SK-N-SH treated with all-trans-retinoic acid at 6 μM for 48 hours (cell line): ENCODE results near the gene PLEKHG4B.

Source experiments
- ATAC-seq: fragments of 200-7000 bp; cut with Tn5 transposase; 3 replicates; pipeline ENCODE4 v1.9.1; 2020; ENCODE audit warnings: mild to moderate bottlenecking, moderate library complexity
- ARNTL ChIP-seq: fragments of 450-650 bp; formaldehyde crosslinking; IDR thresholded peaks from 2 replicates; pipeline ENCODE4 v1.5.0; 2020; ENCODE audit warnings: low read depth, mild to moderate bottlenecking, moderate library complexity, borderline replicate concordance
- CREB5 ChIP-seq: fragments of 250-450 bp; sonication (Bioruptor Pico); IDR thresholded peaks from 2 replicates; pipeline ENCODE4 v1.5.1; 2020; ENCODE audit warnings: low read depth, mild to moderate bottlenecking, moderate library complexity
- CSDC2 ChIP-seq: fragments of 250-450 bp; sonication (Bioruptor Pico); IDR thresholded peaks from 2 replicates; pipeline ENCODE4 v1.5.0; 2020; ENCODE audit warnings: mild to moderate bottlenecking, moderate library complexity
- ESRRG ChIP-seq: fragments of 250-450 bp; sonication (Bioruptor Pico); IDR thresholded peaks from 2 replicates; pipeline ENCODE4 v1.6.1; 2021; ENCODE audit warnings: mild to moderate bottlenecking
- ISL1 ChIP-seq: fragments of 250-450 bp; sonication (Bioruptor Pico); IDR thresholded peaks from 2 replicates; pipeline ENCODE4 v2.1.2; 2022; ENCODE audit warnings: mild to moderate bottlenecking, moderate library complexity
- OSR1 ChIP-seq: fragments of 250-450 bp; sonication (Bioruptor Pico); IDR thresholded peaks from 2 replicates; pipeline ENCODE4 v1.8.0; 2022; ENCODE audit warnings: moderate library complexity, mild to moderate bottlenecking, inconsistent platforms
- PATZ1 ChIP-seq: fragments of 250-450 bp; sonication (Bioruptor Pico); IDR thresholded peaks from 2 replicates; pipeline ENCODE4 v1.8.0; 2020; ENCODE audit warnings: mild to moderate bottlenecking, moderate library complexity, borderline replicate concordance
- POU6F1 ChIP-seq: fragments of 250-450 bp; sonication (Bioruptor Pico); IDR thresholded peaks from 2 replicates; pipeline ENCODE4 v1.8.0; 2021; ENCODE audit warnings: low read depth, mild to moderate bottlenecking, moderate library complexity, borderline replicate concordance
- PPARA ChIP-seq: fragments of 250-450 bp; sonication (Bioruptor Pico); IDR thresholded peaks from 2 replicates; pipeline ENCODE4 v1.5.0; 2020; ENCODE audit warnings: mild to moderate bottlenecking, borderline replicate concordance
- RARB ChIP-seq: fragments of 250-450 bp; sonication (Bioruptor Pico); IDR thresholded peaks from 2 replicates; pipeline ENCODE4 v1.8.0; 2021; ENCODE audit warnings: mild to moderate bottlenecking, moderate library complexity
- SNAI2 ChIP-seq: fragments of 250-450 bp; sonication (Bioruptor Pico); IDR thresholded peaks from 2 replicates; pipeline ENCODE4 v1.5.0; 2020; ENCODE audit warnings: mild to moderate bottlenecking, moderate library complexity
- TSHZ2 ChIP-seq: fragments of 250-450 bp; sonication (Bioruptor Pico); IDR thresholded peaks from 2 replicates; pipeline ENCODE4 v1.5.0; 2020; ENCODE audit warnings: mild to moderate bottlenecking, moderate library complexity
- ZC3H10 ChIP-seq: fragments of 250-450 bp; sonication (Bioruptor Pico); IDR thresholded peaks from 2 replicates; pipeline ENCODE4 v1.5.1; 2021; ENCODE audit warnings: mild to moderate bottlenecking, moderate library complexity
- ZFP30 ChIP-seq: fragments of 450-650 bp; formaldehyde crosslinking; IDR thresholded peaks from 2 replicates; pipeline ENCODE4 v1.5.0; 2022; ENCODE audit warnings: mild to moderate bottlenecking, moderate library complexity
- ZNF70 ChIP-seq: fragments of 450-650 bp; formaldehyde crosslinking; IDR thresholded peaks from 2 replicates; pipeline ENCODE4 v1.5.0; 2020; ENCODE audit warnings: mild to moderate bottlenecking, moderate library complexity
- ZNF8 ChIP-seq: fragments of 450-650 bp; formaldehyde crosslinking; IDR thresholded peaks from 2 replicates; pipeline ENCODE4 v1.5.0; 2020; ENCODE audit warnings: mild to moderate bottlenecking, moderate library complexity

PLEKHG4B gene

GRCh38 chr5:160173-160510 lies 68.2 kb downstream of the PLEKHG4B start:
- TF ChIP-seq ZNF8 (CRISPR knock-in tag): no peak
- TF ChIP-seq PPARA (CRISPR knock-in tag): no peak
- TF ChIP-seq PATZ1 (CRISPR knock-in tag): no peak
- no peak for TF ChIP-seq ESRRG (CRISPR knock-in tag)
- no peak for TF ChIP-seq POU6F1
- no peak for TF ChIP-seq RARB (CRISPR knock-in tag)
- no peak for TF ChIP-seq ISL1
- no peak for TF ChIP-seq ZFP30 (CRISPR knock-in tag)
- TF ChIP-seq ZC3H10 (CRISPR knock-in tag): no peak
- TF ChIP-seq CREB5 (CRISPR knock-in tag): no peak
- TF ChIP-seq OSR1: no peak
- TF ChIP-seq TSHZ2: no peak
- no peak for ATAC-seq

GRCh38 chr5:160921-161802 lies 69.2 kb downstream of the PLEKHG4B start:
- no peak for ATAC-seq
- no peak for TF ChIP-seq ZFP30 (CRISPR knock-in tag)
- no peak for TF ChIP-seq ARNTL (CRISPR knock-in tag)
- TF ChIP-seq PATZ1 (CRISPR knock-in tag): no peak
- TF ChIP-seq PPARA (CRISPR knock-in tag): no peak
- TF ChIP-seq TSHZ2: no peak
- no peak for TF ChIP-seq CREB5 (CRISPR knock-in tag)
- TF ChIP-seq ZNF70 (CRISPR knock-in tag): no peak
- TF ChIP-seq SNAI2: no peak
- no peak for TF ChIP-seq CSDC2
- no peak for TF ChIP-seq ZNF8 (CRISPR knock-in tag)
